ENCODE data around the gene CCDC6.

- TF ChIP-seq HDAC2 (IDR thresholded peaks at IDR 0.05) = no peak
- no peak for TF ChIP-seq NRF1 (conservative IDR thresholded peaks at IDR 0.05 in 1 of 2, IDR thresholded peaks at IDR 0.05 in 1 of 2)
- TF ChIP-seq EZH2 (IDR thresholded peaks at IDR 0.05; ENCODE audit: borderline replicate concordance, low read depth, low read length) = no peak
- TF ChIP-seq HMGN3 (IDR thresholded peaks at IDR 0.05; ENCODE audit: borderline replicate concordance, extremely low read depth, insufficient read length, low read depth, low read length) = no peak
- no peak for TF ChIP-seq HMG20A (CRISPR knock-in tag; conservative IDR thresholded peaks at IDR 0.05)
- no peak for TF ChIP-seq HDAC3 (IDR thresholded peaks at IDR 0.05; ENCODE audit: borderline replicate concordance, partially characterized antibody)
- no peak for TF ChIP-seq SP1 (CRISPR knock-in tag; IDR thresholded peaks at IDR 0.05)
- no peak for TF ChIP-seq ZNF436 (CRISPR knock-in tag; IDR thresholded peaks at IDR 0.05)
Observed at GRCh38 chr10:59832506-59832905, 73.8 kb downstream of the CCDC6 start.
